Endothelial cell of umbilical vein (primary cell): ENCODE data around the gene CLN3. TPM values are rescaled to one million over a fixed set of nuclear protein-coding genes. Genes with fewer than 3 reads are reported as not detected.

ENCODE experiments used
- BruUV-seq: library from RNA; stranded (reverse); fragments of 400-500 nt; replicated peaks from 2 replicates; lab custom pipeline; 2021; lab: Mats Ljungman, UMichigan
- CTCF ChIA-PET: fragments of 300-600, 350-600 bp; sonication (Branson Sonifier 250); formaldehyde crosslinking; loops from one replicate; lab custom pipeline; 2021; ENCODE audit warnings: antibody characterized with exemption, inconsistent platforms; lab: Charles Lee
- POLR2A ChIA-PET: fragments of 300-600, 350-600 bp; sonication (Branson Sonifier 250); formaldehyde crosslinking; loops from one replicate; lab custom pipeline; 2021; ENCODE audit warnings: antibody characterized with exemption, inconsistent platforms; lab: Charles Lee
- DNase-seq: peaks from one replicate; pipeline ENCODE4 v3.0.0-alpha.2; 2011; ENCODE audit warnings: low read depth, low spot score
- FAIRE-seq: peaks from 2 replicates; lab custom pipeline; 2011; peaks lifted over from hg19 to GRCh38; lab: Jason Lieb, UNC
- H2AFZ ChIP-seq: 2 replicates; pipeline ENCODE4 v1.6.0; 2012; ENCODE audit warnings: low read depth, low read length, control low read depth, inconsistent platforms
- H3K27ac ChIP-seq: 2 replicates; pipeline ENCODE4 v1.5.1; 2011; ENCODE audit warnings: low read depth, mild to moderate bottlenecking, control low read depth, low read length, moderate library complexity; ENCODE audit not compliant: insufficient read depth
- H3K27me3 ChIP-seq, 2 experiments: 2 replicates each; pipeline versions ENCODE4 v1.6.0 to v1.6.1; 2011; ENCODE audit warnings: low read length in 2 of 2, mixed read lengths in 1 of 2; ENCODE audit not compliant: control insufficient read depth in 2 of 2, insufficient read depth in 2 of 2
- H3K36me3 ChIP-seq, 2 experiments: 2 replicates in 1 of 2; 3 replicates in 1 of 2; pipeline ENCODE4 v1.5.1; 2011; ENCODE audit warnings: low read length in 2 of 2, mild to moderate bottlenecking in 1 of 2, moderate library complexity in 1 of 2; ENCODE audit not compliant: control insufficient read depth in 2 of 2, insufficient read depth in 2 of 2; ENCODE audit errors: extremely low read depth in 1 of 2
- H3K4me1 ChIP-seq: 3 replicates; pipeline ENCODE4 v1.5.1; 2011; ENCODE audit warnings: mild to moderate bottlenecking, low read length; ENCODE audit not compliant: control insufficient read depth, insufficient read depth; ENCODE audit errors: extremely low read depth
- H3K4me2 ChIP-seq: 2 replicates; pipeline ENCODE4 v1.6.1; 2011; ENCODE audit warnings: low read length, control low read depth, mixed read lengths; ENCODE audit not compliant: insufficient read depth
- H3K4me3 ChIP-seq, 3 experiments: fragments of 200-600 bp in 1 of 3; sonication (generic), shearing (Covaris generic) in 1 of 3; replicated peaks in 1 of 3; 2 replicates each; pipeline ENCODE4 v1.5.1; 2011 to 2016; ENCODE audit warnings: control low read depth in 3 of 3, low read length in 3 of 3, mild to moderate bottlenecking in 2 of 3, inconsistent platforms in 1 of 3, low read depth in 1 of 3, moderate library complexity in 1 of 3; ENCODE audit not compliant: insufficient read depth in 1 of 3
- H3K79me2 ChIP-seq: 2 replicates; pipeline ENCODE4 v1.6.0; 2012; ENCODE audit warnings: low read length, inconsistent platforms; ENCODE audit not compliant: control insufficient read depth, insufficient read depth
- H3K9ac ChIP-seq: replicated peaks from 2 replicates; pipeline ENCODE3; 2011; ENCODE audit warnings: low read length, control low read depth; ENCODE audit not compliant: insufficient read depth; ENCODE audit errors: extremely low read depth
- H3K9me1 ChIP-seq: replicated peaks from 3 replicates; pipeline ENCODE4 v1.6.0; 2011; ENCODE audit warnings: mild to moderate bottlenecking, low read length; ENCODE audit not compliant: control insufficient read depth, insufficient read depth; ENCODE audit errors: extremely low read depth
- H3K9me3 ChIP-seq: replicated peaks from 2 replicates; pipeline ENCODE4 v1.5.1; 2012; ENCODE audit warnings: low read length, inconsistent platforms; ENCODE audit not compliant: control insufficient read depth, insufficient read depth
- H4K20me1 ChIP-seq: replicated peaks from 2 replicates; pipeline ENCODE3; 2011; ENCODE audit warnings: mild to moderate bottlenecking, low read length; ENCODE audit not compliant: control insufficient read depth, insufficient read depth; ENCODE audit errors: extremely low read depth
- CTCF ChIP-seq, 2 donors: IDR thresholded peaks; 1 replicate in 1 of 2; 2 replicates in 1 of 2; pipeline ENCODE4 v1.5.1; 2011; ENCODE audit warnings: low read length in 2 of 2, mild to moderate bottlenecking in 2 of 2, moderate library complexity in 2 of 2, control low read depth in 1 of 2, inconsistent platforms in 1 of 2, low read depth in 1 of 2; ENCODE audit not compliant: insufficient read depth in 1 of 2; ENCODE audit errors: extremely low read depth in 1 of 2
- EZH2 ChIP-seq: IDR thresholded peaks from 2 replicates; pipeline ENCODE4 v1.6.1; 2012; ENCODE audit warnings: borderline replicate concordance, low read depth, mild to moderate bottlenecking, moderate library complexity, low read length, inconsistent platforms; ENCODE audit not compliant: severe bottlenecking
- FOS ChIP-seq: IDR thresholded peaks from 2 replicates; pipeline ENCODE4 v1.6.1; 2011; ENCODE audit warnings: mild to moderate bottlenecking, low read length, moderate library complexity, borderline replicate concordance; ENCODE audit not compliant: insufficient read depth
- GATA2 ChIP-seq: IDR thresholded peaks from 2 replicates; pipeline ENCODE4 v1.7.0; 2011; ENCODE audit warnings: low read depth, mild to moderate bottlenecking, moderate library complexity, mixed read lengths, low read length; ENCODE audit not compliant: insufficient read length, insufficient read depth
- JUN ChIP-seq: IDR thresholded peaks from 2 replicates; pipeline ENCODE4 v1.6.1; 2011; ENCODE audit warnings: borderline replicate concordance, low read depth; ENCODE audit not compliant: insufficient read length, insufficient read depth
- MAX ChIP-seq: IDR thresholded peaks from 2 replicates; pipeline ENCODE4 v1.6.1; 2011; ENCODE audit not compliant: insufficient read depth, insufficient read length
- MYC ChIP-seq: IDR thresholded peaks from one replicate; pipeline ENCODE4 v1.6.1; 2011; ENCODE audit warnings: mild to moderate bottlenecking, low read depth, low read length
- POLR2A ChIP-seq: IDR thresholded peaks from 2 replicates; pipeline ENCODE4 v1.6.1; 2012; ENCODE audit warnings: low read depth, mild to moderate bottlenecking, control low read depth, low read length
- POLR2AphosphoS5 ChIP-seq: IDR thresholded peaks from 2 replicates; pipeline ENCODE4 v1.6.1; 2012; ENCODE audit warnings: low read depth, mild to moderate bottlenecking, control low read depth, low read length, moderate library complexity; ENCODE audit not compliant: insufficient read depth
- dilution Hi-C: fragments of 300-500 bp; cut with MboI; formaldehyde crosslinking; loops from one replicate; pipeline ENCODE4 v1.15.0; 2019; ENCODE audit warnings: low sequenced_read_pairs; ENCODE audit not compliant: extremely low pct_ligation_motif_present
- intact Hi-C: fragments of 100-400 bp; cut with micrococcal nuclease; formaldehyde crosslinking; loops from one replicate; pipeline ENCODE4 v1.10.0; 2022
- polyA plus RNA-seq, 4 experiments: library from polyadenylated mRNA; depleted of rRNA in 3 of 4; stranded (reverse) in 3 of 4; unstranded in 1 of 4; fragments of >200 nt; gene quantifications; 2 replicates each; pipeline versions ENCODE4 v1.2.1 to v1.2.3, GENCODE V29; 2011 to 2012; ENCODE audit warnings: missing spikeins in 1 of 4
- total RNA-seq: library from RNA; stranded (reverse); gene quantifications from 2 replicates; pipeline ENCODE4 v1.2.3, GENCODE V29; 2021

Gene CLN3
- total and polyA plus RNA-seq, 2 donors (not counting 3 experiments of a cell fraction or from before 2014, with no cell fraction given): 40.2 to 76.1 TPM

GRCh38 chr16:28497386-28497785 is 5.5 kb upstream of the CLN3 start:
- FAIRE-seq (no peak), DNase-seq (no peak)
- dilution Hi-C loops (no loop called here), intact Hi-C loops (no loop called here)
- Histone ChIP-seq H3K9ac (no peak overlapping the region), H3K9me3 (no peaks in the 10 kb centered on the region), H3K27me3 (no peaks in the 10 kb centered on the region), H3K27ac (no peak overlapping the region), H3K4me3 (no peak overlapping the region), H3K36me3 (no peaks in the 10 kb centered on the region), H3K79me2 (no peaks in the 10 kb centered on the region), H3K9me1 (no peaks in the 10 kb centered on the region), H4K20me1 (no peaks in the 10 kb centered on the region), H2AFZ (no peak overlapping the region), H3K4me1 (no peaks in the 10 kb centered on the region), H3K4me2 (no peak overlapping the region)
- TF ChIP-seq GATA2: no peak
- no peak for TF ChIP-seq MAX
- no peak for TF ChIP-seq CTCF (IDR thresholded peaks at IDR 0.05; ENCODE audit: extremely low read depth in 1 of 2, insufficient read depth in 1 of 2, low read depth in 1 of 2, low read length in 2 of 2)
- no peak for TF ChIP-seq JUN
- no peak for TF ChIP-seq EZH2
- TF ChIP-seq POLR2A: no peak
- no peak for TF ChIP-seq MYC
- TF ChIP-seq POLR2AphosphoS5: no peak
- TF ChIP-seq FOS: no peak
- POLR2A ChIA-PET: no interaction called here
- no TSS peak for BruUV-seq
- CTCF ChIA-PET: no interaction called here
